Measurements from ENCODE around the gene PTP4A1.

DNA sequence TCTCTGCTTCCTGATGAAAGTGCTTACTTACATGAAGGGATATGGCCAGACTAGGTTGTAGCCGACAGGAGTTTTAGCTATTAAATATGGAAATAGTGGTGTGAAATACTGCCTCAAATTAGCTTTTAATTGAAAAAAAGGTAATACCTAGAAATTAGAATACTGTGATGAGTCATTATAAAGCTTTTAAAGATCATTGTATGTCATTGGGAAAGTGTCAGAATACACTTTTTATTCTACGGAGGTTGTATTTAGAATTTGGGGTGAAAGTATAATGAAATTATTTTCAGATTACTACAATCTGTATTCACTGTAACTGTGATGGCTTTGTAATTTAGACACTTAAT, 2.2 kb downstream of the PTP4A1 start:
- TF ChIP-seq, protein P1, sequence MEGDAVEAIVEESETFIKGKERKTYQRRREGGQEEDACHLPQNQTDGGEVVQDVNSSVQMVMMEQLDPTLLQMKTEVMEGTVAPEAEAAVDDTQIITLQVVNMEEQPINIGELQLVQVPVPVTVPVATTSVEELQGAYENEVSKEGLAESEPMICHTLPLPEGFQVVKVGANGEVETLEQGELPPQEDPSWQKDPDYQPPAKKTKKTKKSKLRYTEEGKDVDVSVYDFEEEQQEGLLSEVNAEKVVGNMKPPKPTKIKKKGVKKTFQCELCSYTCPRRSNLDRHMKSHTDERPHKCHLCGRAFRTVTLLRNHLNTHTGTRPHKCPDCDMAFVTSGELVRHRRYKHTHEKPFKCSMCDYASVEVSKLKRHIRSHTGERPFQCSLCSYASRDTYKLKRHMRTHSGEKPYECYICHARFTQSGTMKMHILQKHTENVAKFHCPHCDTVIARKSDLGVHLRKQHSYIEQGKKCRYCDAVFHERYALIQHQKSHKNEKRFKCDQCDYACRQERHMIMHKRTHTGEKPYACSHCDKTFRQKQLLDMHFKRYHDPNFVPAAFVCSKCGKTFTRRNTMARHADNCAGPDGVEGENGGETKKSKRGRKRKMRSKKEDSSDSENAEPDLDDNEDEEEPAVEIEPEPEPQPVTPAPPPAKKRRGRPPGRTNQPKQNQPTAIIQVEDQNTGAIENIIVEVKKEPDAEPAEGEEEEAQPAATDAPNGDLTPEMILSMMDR (IDR thresholded peaks at IDR 0.05) = no peak
- TF ChIP-seq POLR2A (IDR thresholded peaks at IDR 0.05) = no peak

Measured in uterus (tissue), 2 donors.